GM19463 (cell line): Measurements from ENCODE around the gene RBMS1.
A peak's percentile ranks its signal among the peaks of the same experiment; 100 is the strongest.

Source experiments
- ATAC-seq: cut with Tn5 transposase; IDR thresholded peaks from one replicate; pipeline ENCODE4 v1.9.1; 2021; ENCODE audit warnings: mild to moderate bottlenecking, moderate library complexity; ENCODE audit not compliant: unreplicated experiment

Gene RBMS1

GRCh38 chr2:160493227-160494028 lies at the start of gene RBMS1:
RBMS1 (minus strand) TSS chr2:160493807; CDS start chr2:160493363, 444 bp downstream.
- ATAC-seq: no peak

- ATAC-seq: no peak
These were observed 48.1 kb upstream of the RBMS1 start for GRCh38 chr2:160541745-160542144.

- no peak for ATAC-seq
These were observed 45.1 kb upstream of the RBMS1 start for GRCh38 chr2:160538559-160539355.

GRCh38 chr2:160538115-160538514 lies 44.5 kb upstream of the RBMS1 start:
- no peak for ATAC-seq

- ATAC-seq: no peak
These were observed 41.4 kb upstream of the RBMS1 start for GRCh38 chr2:160534996-160535395.

GRCh38 chr2:160534249-160534648 lies 40.6 kb upstream of the RBMS1 start:
- ATAC-seq: no peak

GRCh38 chr2:160533482-160533881 lies 39.9 kb upstream of the RBMS1 start:
- no peak for ATAC-seq

- ATAC-seq: no peak
These were observed 38.8 kb upstream of the RBMS1 start for GRCh38 chr2:160532388-160532787.

- ATAC-seq: no peak
These were observed 29.5 kb upstream of the RBMS1 start for GRCh38 chr2:160522951-160523710.

- ATAC-seq: no peak
These were observed 24.1 kb upstream of the RBMS1 start for GRCh38 chr2:160517731-160518130.

- ATAC-seq: peak; percentile 58
These were observed 23.1 kb upstream of the RBMS1 start for GRCh38 chr2:160516547-160517365.

GRCh38 chr2:160515120-160515519 lies 21.5 kb upstream of the RBMS1 start:
- no peak for ATAC-seq

- no peak for ATAC-seq
These were observed 19.5 kb upstream of the RBMS1 start for GRCh38 chr2:160513120-160513519.

GRCh38 chr2:160512491-160512890 lies 18.9 kb upstream of the RBMS1 start:
- ATAC-seq: no peak

GRCh38 chr2:160510617-160511016 lies 17.0 kb upstream of the RBMS1 start:
- no peak for ATAC-seq

- no peak for ATAC-seq
These were observed 15.4 kb upstream of the RBMS1 start for GRCh38 chr2:160509016-160509415.

- ATAC-seq: no peak
These were observed 13.9 kb upstream of the RBMS1 start for GRCh38 chr2:160507464-160507863.

- ATAC-seq: no peak
These were observed 13.4 kb upstream of the RBMS1 start for GRCh38 chr2:160507046-160507407.

GRCh38 chr2:160506371-160507045 lies 12.9 kb upstream of the RBMS1 start:
- no peak for ATAC-seq

GRCh38 chr2:160505256-160505655 lies 11.6 kb upstream of the RBMS1 start:
- ATAC-seq: no peak
